ENCODE results near the gene MSI1.
"Not testable (repeated sequence)": the region's sequence is repeated elsewhere in the genome, so short reads cannot be mapped to it uniquely, and the experiment has no call there.

Gene MSI1

GRCh38 chr12:120356567-120357030, 12.4 kb downstream of the MSI1 start:
- DNase-seq (ENCODE audit: low read depth), result peak; percentile 70

- no peak for DNase-seq (ENCODE audit: low read depth)
Observed at GRCh38 chr12:120353556-120354317, 15.2 kb downstream of the MSI1 start.

GRCh38 chr12:120353136-120353535, 15.8 kb downstream of the MSI1 start:
- no peak for DNase-seq (ENCODE audit: low read depth)

- DNase-seq (ENCODE audit: low read depth), result no peak
Observed at GRCh38 chr12:120352117-120352516, 16.8 kb downstream of the MSI1 start.

GRCh38 chr12:120350576-120351350, 18.2 kb downstream of the MSI1 start:
- no peak for DNase-seq (ENCODE audit: low read depth)

- DNase-seq (ENCODE audit: low read depth), result no peak
Observed at GRCh38 chr12:120347766-120348165, 21.2 kb downstream of the MSI1 start.

- no peak for DNase-seq (ENCODE audit: low read depth)
Observed at GRCh38 chr12:120346681-120347080, 22.3 kb downstream of the MSI1 start.

- DNase-seq (ENCODE audit: low read depth), result no peak
Observed at GRCh38 chr12:120346031-120346430, 22.9 kb downstream of the MSI1 start.

GRCh38 chr12:120343692-120344091, 25.3 kb downstream of the MSI1 start:
- no peak for DNase-seq (ENCODE audit: low read depth)

GRCh38 chr12:120343039-120343537, 25.9 kb downstream of the MSI1 start:
- DNase-seq (ENCODE audit: low read depth), result no peak

- DNase-seq (ENCODE audit: low read depth), result no peak
Observed at GRCh38 chr12:120342175-120343038, 26.6 kb downstream of the MSI1 start.

GRCh38 chr12:120339256-120339655, 29.7 kb downstream of the MSI1 start:
- no peak for DNase-seq (ENCODE audit: low read depth)

- DNase-seq (ENCODE audit: low read depth), result no peak
Observed at GRCh38 chr12:120337730-120338129, 31.2 kb downstream of the MSI1 start.

- DNase-seq (ENCODE audit: low read depth), result not testable (repeated sequence)
Observed at GRCh38 chr12:120336392-120336791, 32.6 kb downstream of the MSI1 start.

- DNase-seq (ENCODE audit: low read depth), result peak; percentile 21
Observed at GRCh38 chr12:120335447-120335846, 33.5 kb downstream of the MSI1 start.

- DNase-seq (ENCODE audit: low read depth), result no peak
Observed at GRCh38 chr12:120332523-120332922, 36.4 kb downstream of the MSI1 start.

GRCh38 chr12:120332041-120332440, 36.9 kb downstream of the MSI1 start:
- DNase-seq (ENCODE audit: low read depth), result no peak

- no peak for DNase-seq (ENCODE audit: low read depth)
Observed at GRCh38 chr12:120331390-120331789, 37.6 kb downstream of the MSI1 start.

- no peak for DNase-seq (ENCODE audit: low read depth)
Observed at GRCh38 chr12:120328228-120328627, 40.7 kb downstream of the MSI1 start.

- no peak for DNase-seq (ENCODE audit: low read depth)
Observed at GRCh38 chr12:120327593-120327992, 41.4 kb downstream of the MSI1 start, which contains the start of gene PLA2G1B. TSS of gene PLA2G1B (minus strand) at chr12:120327779. CDS start at chr12:120327753, 26 bp downstream.

- no peak for DNase-seq (ENCODE audit: low read depth)
Observed at GRCh38 chr12:120324841-120325417, 44.0 kb downstream of the MSI1 start.

GRCh38 chr12:120323772-120324171, 45.2 kb downstream of the MSI1 start:
- no peak for DNase-seq (ENCODE audit: low read depth)
